DOHH2 (cell line): ENCODE results near the gene SELENOF.
"Not testable (repeated sequence)": the region's sequence is repeated elsewhere in the genome, so short reads cannot be mapped to it uniquely, and the experiment has no call there.

Experiments
- CTCF ChIP-seq: fragments of 200-600 bp; sonication (generic); IDR thresholded peaks from one replicate; pipeline ENCODE4 v1.5.1; 2014; ENCODE audit warnings: antibody characterized with exemption, mild to moderate bottlenecking, low read depth, low read length; ENCODE audit not compliant: poor library complexity, severe bottlenecking
- EZH2phosphoT487 ChIP-seq: fragments of 200-600 bp; sonication (generic); IDR thresholded peaks from 2 replicates; pipeline ENCODE4 v1.6.1; 2017; ENCODE audit warnings: borderline replicate concordance, mild to moderate bottlenecking, antibody characterized with exemption, low read length, moderate library complexity, mixed read lengths

DNA sequence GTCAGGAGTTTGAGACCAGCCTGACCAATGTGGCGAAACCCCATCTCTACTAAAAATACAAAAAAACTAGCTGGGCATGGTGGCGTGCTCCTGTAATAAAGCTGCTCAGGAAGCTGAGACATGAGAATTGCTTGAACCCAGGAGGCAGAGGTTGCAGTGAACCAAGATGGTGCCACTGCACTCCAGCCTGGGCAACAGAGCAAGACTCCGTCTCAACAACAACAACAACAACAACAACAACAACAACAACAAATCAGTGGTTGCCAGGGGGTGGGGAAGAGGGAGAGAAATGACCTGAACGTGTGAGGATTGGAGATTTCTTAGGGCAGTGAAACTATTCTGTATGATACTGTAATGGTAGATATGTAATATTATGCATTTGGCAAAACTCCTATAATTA, 46.6 kb downstream of the SELENOF start:
- TF ChIP-seq CTCF, EZH2phosphoT487: not testable (repeated sequence)
